Thoracic aorta (tissue), 2 donors: ENCODE measurements around the gene SPOUT1. TPM values are rescaled to one million over a fixed set of nuclear protein-coding genes. Genes with fewer than 3 reads are reported as not detected.
"Not testable (repeated sequence)": the region's sequence is repeated elsewhere in the genome, so short reads cannot be mapped to it uniquely, and the experiment has no call there.

Experiments
- ATAC-seq: fragments of 150-250 bp; one replicate; pipeline ENCODE4 v1.8.0; 2017; ENCODE audit warnings: low read depth; ENCODE audit not compliant: insufficient number of reproducible peaks, low FRiP score
- DNase-seq: peaks from one replicate; pipeline ENCODE4 v3.0.0-alpha.2; 2020; ENCODE audit warnings: low spot score
- H3K27ac ChIP-seq, 2 donors: fragments of 200-600 bp; sonication (generic); 1 replicate in 1 of 2; 2 replicates in 1 of 2; pipeline ENCODE4 v1.5.1; 2016; ENCODE audit warnings: mild to moderate bottlenecking in 2 of 2, moderate library complexity in 2 of 2
- H3K27me3 ChIP-seq: fragments of 200-600 bp; sonication (generic); replicated peaks from 2 replicates; pipeline ENCODE4 v1.6.0; 2016; ENCODE audit warnings: mild to moderate bottlenecking; ENCODE audit not compliant: insufficient read depth
- H3K36me3 ChIP-seq: fragments of 200-600 bp; sonication (generic); one replicate; pipeline ENCODE4 v1.5.1; 2016
- H3K4me1 ChIP-seq, 2 donors: fragments of 200-600 bp; sonication (generic); 1 replicate in 1 of 2; 2 replicates in 1 of 2; pipeline versions ENCODE4 v1.5.1 to v1.6.0; 2016; ENCODE audit warnings: low read depth in 2 of 2, mild to moderate bottlenecking in 1 of 2; ENCODE audit not compliant: control insufficient read depth in 1 of 2
- H3K4me3 ChIP-seq: fragments of 200-600 bp; sonication (generic); 2 replicates; pipeline ENCODE4 v1.5.1; 2016; ENCODE audit warnings: mild to moderate bottlenecking
- H3K9me3 ChIP-seq: fragments of 200-600 bp; sonication (generic); 2 replicates; pipeline ENCODE4 v1.5.1; 2016
- total RNA-seq, 2 donors: library from RNA; depleted of rRNA; stranded (reverse); fragments of >200 nt; gene quantifications; one replicate each; pipeline versions ENCODE4 v1.1.0 to v1.2.3, GENCODE V29; 2016
- TF ChIP-seq, protein P1 (sequence below): fragments of 200-600 bp; sonication (generic); IDR thresholded peaks from one replicate; pipeline ENCODE4 v1.5.1; 2019; ENCODE audit warnings: antibody characterized with exemption

SPOUT1 gene
- total RNA-seq, 2 donors from 2014 or later: 18.2 to 38.6 TPM

- no peaks in the 10 kb centered on the region for H3K27me3 ChIP-seq
- H3K4me1 ChIP-seq: no peaks in the 10 kb centered on the region
- no peak overlapping the region for H3K4me3 ChIP-seq
- no peak overlapping the region for H3K27ac ChIP-seq
- TF ChIP-seq, protein P1, sequence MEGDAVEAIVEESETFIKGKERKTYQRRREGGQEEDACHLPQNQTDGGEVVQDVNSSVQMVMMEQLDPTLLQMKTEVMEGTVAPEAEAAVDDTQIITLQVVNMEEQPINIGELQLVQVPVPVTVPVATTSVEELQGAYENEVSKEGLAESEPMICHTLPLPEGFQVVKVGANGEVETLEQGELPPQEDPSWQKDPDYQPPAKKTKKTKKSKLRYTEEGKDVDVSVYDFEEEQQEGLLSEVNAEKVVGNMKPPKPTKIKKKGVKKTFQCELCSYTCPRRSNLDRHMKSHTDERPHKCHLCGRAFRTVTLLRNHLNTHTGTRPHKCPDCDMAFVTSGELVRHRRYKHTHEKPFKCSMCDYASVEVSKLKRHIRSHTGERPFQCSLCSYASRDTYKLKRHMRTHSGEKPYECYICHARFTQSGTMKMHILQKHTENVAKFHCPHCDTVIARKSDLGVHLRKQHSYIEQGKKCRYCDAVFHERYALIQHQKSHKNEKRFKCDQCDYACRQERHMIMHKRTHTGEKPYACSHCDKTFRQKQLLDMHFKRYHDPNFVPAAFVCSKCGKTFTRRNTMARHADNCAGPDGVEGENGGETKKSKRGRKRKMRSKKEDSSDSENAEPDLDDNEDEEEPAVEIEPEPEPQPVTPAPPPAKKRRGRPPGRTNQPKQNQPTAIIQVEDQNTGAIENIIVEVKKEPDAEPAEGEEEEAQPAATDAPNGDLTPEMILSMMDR: no peak
- DNase-seq (no peak), ATAC-seq (no peak)
- H3K9me3 ChIP-seq: no peaks in the 10 kb centered on the region
- H3K36me3 ChIP-seq: peaks cover 67% of the 10 kb centered on the region
Measured at GRCh38 chr9:128805661-128806060, 23.9 kb downstream of the SPOUT1 start.

- Histone ChIP-seq H3K9me3 (no peaks in the 10 kb centered on the region), H3K4me1 (no peaks in the 10 kb centered on the region), H3K27me3 (no peaks in the 10 kb centered on the region), H3K4me3 (no peak overlapping the region), H3K27ac (no peak overlapping the region), H3K36me3 (peaks cover 79% of the 10 kb centered on the region)
- ATAC-seq: no peak
- TF ChIP-seq, protein P1: no peak
- DNase-seq: no peak
Measured at GRCh38 chr9:128802482-128802881, 27.1 kb downstream of the SPOUT1 start.

DNA sequence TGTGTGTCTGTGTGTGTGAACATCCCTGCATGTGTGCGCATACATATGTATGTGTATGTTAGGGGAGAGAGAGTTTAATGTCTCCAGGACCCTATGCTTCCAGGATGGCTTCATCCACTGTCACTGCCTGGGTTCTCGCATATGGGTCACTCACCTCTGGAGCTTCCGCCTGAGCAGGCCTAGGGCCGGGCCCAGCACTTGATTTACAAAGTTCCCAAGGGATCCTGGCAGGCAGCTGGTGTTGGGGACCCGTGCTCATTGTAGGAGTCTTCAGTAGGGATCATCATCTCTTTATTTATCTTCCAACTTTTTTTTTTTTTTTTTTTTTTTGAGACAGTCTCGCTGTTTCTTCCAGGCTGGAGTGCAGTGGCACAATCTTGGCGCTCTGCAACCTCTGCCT, 29.5 kb downstream of the SPOUT1 start:
- H3K4me3 ChIP-seq: no peak overlapping the region
- no peak for ATAC-seq
- no peaks in the 10 kb centered on the region for H3K9me3 ChIP-seq
- peaks cover 68% of the 10 kb centered on the region for H3K36me3 ChIP-seq
- no peaks in the 10 kb centered on the region for H3K27me3 ChIP-seq
- TF ChIP-seq, protein P1: no peak
- no peak for DNase-seq
- no peak overlapping the region for H3K27ac ChIP-seq
- H3K4me1 ChIP-seq: no peaks in the 10 kb centered on the region

DNA sequence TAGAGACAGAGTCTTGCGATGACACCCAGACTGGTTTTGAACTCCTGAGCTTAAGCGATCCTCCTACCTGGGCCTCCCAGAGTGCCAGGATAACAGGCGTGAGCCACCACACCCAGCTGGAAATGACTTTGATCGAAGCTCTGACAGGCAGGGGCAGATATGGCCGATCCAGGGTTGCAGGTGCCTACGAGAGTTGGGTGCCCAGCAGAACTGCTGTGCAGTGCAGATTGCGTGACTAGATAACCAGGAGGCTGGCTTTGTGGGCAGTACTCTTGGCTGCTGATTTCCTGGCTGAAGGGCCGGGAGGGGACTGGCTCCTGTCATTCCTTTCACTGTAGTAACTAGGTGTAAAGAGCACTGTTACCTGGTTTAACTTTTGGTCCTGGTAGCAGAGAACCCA, 30.7 kb downstream of the SPOUT1 start:
- TF ChIP-seq, protein P1: no peak
- Histone ChIP-seq H3K4me1 (no peaks in the 10 kb centered on the region), H3K36me3 (peaks cover 67% of the 10 kb centered on the region)

DNA sequence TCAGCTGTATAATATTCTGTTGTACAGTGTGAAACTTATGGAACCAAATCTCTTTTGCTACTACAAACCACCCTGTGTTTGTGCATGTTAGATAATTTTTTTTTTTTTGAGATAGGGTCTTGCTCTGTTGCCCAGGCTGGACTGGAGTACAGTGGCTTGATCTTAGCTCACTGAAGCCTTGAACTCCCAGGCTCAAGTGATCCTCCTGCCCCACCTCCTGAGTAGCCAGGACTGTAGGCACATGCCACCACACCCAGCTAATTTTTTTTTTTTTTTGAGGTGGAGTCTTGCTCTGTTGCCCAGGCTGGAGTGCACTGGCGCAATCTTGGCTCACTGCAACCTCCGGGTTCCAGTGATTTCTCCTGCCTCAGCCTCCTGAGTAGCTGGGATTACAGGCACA, 34.6 kb downstream of the SPOUT1 start:
- DNase-seq, ATAC-seq, H3K27me3 ChIP-seq, H3K9me3 ChIP-seq, H3K4me1 ChIP-seq, H3K27ac ChIP-seq, H3K4me3 ChIP-seq: not testable (repeated sequence)
- peaks cover 67% of the 10 kb centered on the region for H3K36me3 ChIP-seq

More for the DNA sequence above, 30.7 kb downstream of the SPOUT1 start:
- DNase-seq (no peak), ATAC-seq (no peak)
- Histone ChIP-seq H3K27ac (no peak overlapping the region), H3K27me3 (no peaks in the 10 kb centered on the region), H3K4me3 (no peak overlapping the region), H3K9me3 (no peaks in the 10 kb centered on the region)

DNA sequence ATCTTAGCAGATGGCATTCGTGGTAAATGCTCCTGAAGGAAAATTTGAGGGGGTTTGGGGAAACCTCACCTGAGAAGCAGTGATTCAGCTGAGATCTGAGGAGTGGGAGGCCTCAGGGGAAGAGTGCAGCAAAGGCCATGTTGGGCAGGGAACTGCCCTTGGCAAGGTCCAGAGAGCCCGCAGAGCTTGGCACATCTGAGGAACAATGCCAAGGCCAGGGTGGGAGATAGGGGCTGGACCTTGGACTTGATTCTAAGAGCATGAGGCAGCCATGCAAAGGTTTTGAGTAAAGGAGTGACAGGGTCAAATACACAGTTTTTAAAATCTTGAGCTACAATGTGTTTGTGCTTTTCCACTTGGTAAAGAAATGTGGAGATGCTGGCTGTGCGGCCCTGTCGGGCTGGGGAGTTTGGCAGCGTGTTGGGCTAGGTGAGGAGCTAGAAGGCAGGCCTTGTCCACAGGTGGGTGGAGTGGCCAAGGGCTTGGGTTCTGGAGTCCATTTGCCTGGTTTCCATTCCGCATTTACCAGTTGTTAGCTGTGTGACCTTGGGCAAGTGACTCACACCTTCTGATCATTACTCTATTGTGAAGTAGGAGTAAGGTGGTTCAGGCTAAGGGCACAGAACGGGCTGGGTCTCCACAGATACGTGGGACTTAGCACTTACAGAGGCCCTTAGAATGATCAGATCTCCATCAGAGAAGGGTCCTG, 36.5 kb downstream of the SPOUT1 start:
- TF ChIP-seq, protein P1: no peak
- ATAC-seq (no peak), DNase-seq (no peak)
- H3K27me3 ChIP-seq: no peaks in the 10 kb centered on the region
- no peak overlapping the region for H3K4me3 ChIP-seq
- peaks cover 0 to 8% of the 10 kb centered on the region in 2 donors for H3K4me1 ChIP-seq
- H3K9me3 ChIP-seq: no peaks in the 10 kb centered on the region
- no peak overlapping the region for H3K27ac ChIP-seq
- peaks cover 53% of the 10 kb centered on the region for H3K36me3 ChIP-seq
